ENCODE results near the gene MEIOSIN. TPM values are rescaled to one million over a fixed set of nuclear protein-coding genes. Genes with fewer than 3 reads are reported as not detected.

Gene MEIOSIN
- total and polyA plus RNA-seq, 9 of the 15 experiments (the other 6 are each of a cell fraction or from before 2014, with no cell fraction given), result 0.06 to 2.0 (median 0.76) TPM

GRCh38 chr19:45717131-45717982 lies 15.9 kb upstream of the MEIOSIN start (continued):
- TF ChIP-seq ZNF639 (CRISPR knock-in tag; conservative IDR thresholded peaks at IDR 0.05 in 1 of 2, IDR thresholded peaks at IDR 0.05 in 1 of 2) (peak in 1 of 2 experiments; percentile 89; a peak in 2 of 4 replicates), PHF8 (IDR thresholded peaks at IDR 0.05; ENCODE audit: borderline replicate concordance, low read length) (peak; percentile 43; the same call in 1 of the 2 replicates), RBM14 (IDR thresholded peaks at IDR 0.05; ENCODE audit: borderline replicate concordance, insufficient read depth, low read depth, low read length) (no peak), SP1 (CRISPR knock-in tag; IDR thresholded peaks at IDR 0.05) (peak; percentile 96), ARID3B (CRISPR knock-in tag; IDR thresholded peaks at IDR 0.05; ENCODE audit: borderline replicate concordance) (no peak), ESRRA (IDR thresholded peaks at IDR 0.05; ENCODE audit: borderline replicate concordance, low read depth) (peak; percentile 94), ZNF511 (CRISPR knock-in tag; IDR thresholded peaks at IDR 0.05) (peak; percentile 76; the same call in 1 of the 2 replicates), KDM2B (CRISPR knock-in tag; IDR thresholded peaks at IDR 0.05) (no peak), ZNF253 (CRISPR knock-in tag; conservative IDR thresholded peaks at IDR 0.05) (no peak), GATAD2A (IDR thresholded peaks at IDR 0.05) (peak; percentile 88), ILK (tag; IDR thresholded peaks at IDR 0.05; ENCODE audit: borderline replicate concordance, low read depth) (no peak), BHLHE40 (IDR thresholded peaks at IDR 0.05; ENCODE audit: low read length) (peak; percentile 99), MAZ (CRISPR knock-in tag; conservative IDR thresholded peaks at IDR 0.05 in 1 of 2, IDR thresholded peaks at IDR 0.05 in 1 of 2) (peak; percentile 77 to 95), TCF15 (CRISPR knock-in tag; IDR thresholded peaks at IDR 0.05) (no peak), MLX (CRISPR knock-in tag; conservative IDR thresholded peaks at IDR 0.05) (no peak), MAX (CRISPR knock-in tag; IDR thresholded peaks at IDR 0.05) (peak; percentile 78), GABPA (tag; conservative IDR thresholded peaks at IDR 0.05; ENCODE audit: low read depth) (peak; percentile 59), DMBX1 (CRISPR knock-in tag; IDR thresholded peaks at IDR 0.05; ENCODE audit: borderline replicate concordance) (no peak), MCM3 (IDR thresholded peaks at IDR 0.05) (no peak), JUND (IDR thresholded peaks at IDR 0.05; ENCODE audit: borderline replicate concordance, low read depth, low read length) (peak; percentile 86), JUND (tag; IDR thresholded peaks at IDR 0.05; ENCODE audit: borderline replicate concordance, low read depth, low read length) (peak; percentile 58; the same call in 1 of the 3 replicates)
